Stimulated activated naive CD8-positive, alpha-beta T cell treated with anti-CD3 and anti-CD28 coated beads, Interleukin-15, amount 100 ng/mL, for 72 hours (primary cell): ENCODE measurements around the gene COL18A1.

Experiments
- ATAC-seq: fragments of 150-1000 bp; cut with Tn5 transposase; 2 replicates; pipeline ENCODE4 v1.10.0; 2021; ENCODE audit warnings: mild to moderate bottlenecking, moderate library complexity
- DNase-seq, 2 donors: peaks; one replicate each; pipeline ENCODE4 v3.0.0; 2021 to 2022
- H3K27ac Mint-ChIP-seq, 2 donors: one replicate each; pipeline ENCODE4 v1.8.0; 2022; ENCODE audit warnings: mild to moderate bottlenecking in 2 of 2, mixed read lengths in 2 of 2, moderate library complexity in 2 of 2
- H3K27me3 Mint-ChIP-seq: one replicate; pipeline ENCODE4 v1.8.0; 2022; ENCODE audit warnings: mixed read lengths
- H3K4me1 Mint-ChIP-seq: one replicate; pipeline ENCODE4 v1.8.0; 2022; ENCODE audit warnings: mild to moderate bottlenecking, mixed read lengths
- H3K4me3 Mint-ChIP-seq, 2 donors: one replicate each; pipeline ENCODE4 v1.8.0; 2022; ENCODE audit warnings: mild to moderate bottlenecking in 2 of 2, mixed read lengths in 2 of 2, moderate library complexity in 1 of 2
- H3K9me3 Mint-ChIP-seq, 2 donors: one replicate each; pipeline ENCODE4 v1.8.0; 2022; ENCODE audit warnings: mixed read lengths in 2 of 2

Gene COL18A1

DNA sequence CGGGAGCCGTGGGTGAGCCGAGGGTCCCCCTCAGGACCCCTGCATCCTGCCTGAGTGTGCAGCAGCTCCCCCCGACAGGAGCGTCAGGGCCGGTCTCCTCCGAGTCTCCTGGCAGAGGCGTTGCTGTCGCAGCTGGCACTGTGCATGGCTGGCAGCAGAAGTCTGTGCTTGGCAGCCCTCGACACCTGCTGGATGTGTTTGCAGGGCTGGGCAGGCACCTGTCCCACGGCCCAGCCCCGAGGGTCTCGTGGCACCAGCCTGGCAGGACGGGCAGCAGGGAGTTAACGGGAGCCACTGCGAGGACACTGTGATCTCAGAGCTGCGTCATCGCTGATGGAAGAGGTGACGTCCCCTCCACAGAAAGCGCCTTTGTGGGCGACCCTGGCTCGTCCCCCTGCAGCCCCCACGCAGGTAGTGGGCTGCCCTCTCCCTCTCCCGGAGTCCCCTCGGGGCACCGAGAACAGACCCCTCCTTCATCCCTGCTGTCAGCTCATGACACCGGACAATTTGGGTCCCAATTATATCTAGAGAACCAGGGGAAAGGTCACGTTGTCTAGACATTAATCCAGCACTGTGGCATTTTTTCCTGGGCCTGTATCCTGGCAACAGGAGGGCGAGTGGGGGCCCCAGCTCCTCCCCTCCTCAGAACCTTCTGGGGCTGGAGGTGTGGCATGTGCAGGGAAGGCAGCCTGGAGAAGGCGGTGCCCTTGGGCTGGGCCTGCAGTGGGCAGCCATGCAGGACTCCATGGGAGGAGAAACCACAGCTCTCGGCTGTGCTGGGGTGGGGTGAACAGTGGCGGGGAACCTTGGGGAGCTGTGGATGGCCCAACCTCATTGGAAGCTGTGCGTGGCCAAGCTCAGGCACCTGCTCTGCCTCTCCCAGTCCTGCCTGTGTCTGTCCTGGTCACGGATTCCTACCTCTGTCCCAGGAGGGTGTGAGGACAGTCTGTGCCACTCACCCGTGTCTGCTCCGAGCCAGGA is 15.4 kb downstream of the COL18A1 start:
- H3K4me1 Mint-ChIP-seq: no peaks in the 10 kb centered on the region
- ATAC-seq (no peak), DNase-seq (no peak)
- H3K9me3 Mint-ChIP-seq: no peaks in the 10 kb centered on the region
- no peak overlapping the region for H3K27ac Mint-ChIP-seq
- H3K27me3 Mint-ChIP-seq: no peaks in the 10 kb centered on the region
- H3K4me3 Mint-ChIP-seq: no peak overlapping the region

DNA sequence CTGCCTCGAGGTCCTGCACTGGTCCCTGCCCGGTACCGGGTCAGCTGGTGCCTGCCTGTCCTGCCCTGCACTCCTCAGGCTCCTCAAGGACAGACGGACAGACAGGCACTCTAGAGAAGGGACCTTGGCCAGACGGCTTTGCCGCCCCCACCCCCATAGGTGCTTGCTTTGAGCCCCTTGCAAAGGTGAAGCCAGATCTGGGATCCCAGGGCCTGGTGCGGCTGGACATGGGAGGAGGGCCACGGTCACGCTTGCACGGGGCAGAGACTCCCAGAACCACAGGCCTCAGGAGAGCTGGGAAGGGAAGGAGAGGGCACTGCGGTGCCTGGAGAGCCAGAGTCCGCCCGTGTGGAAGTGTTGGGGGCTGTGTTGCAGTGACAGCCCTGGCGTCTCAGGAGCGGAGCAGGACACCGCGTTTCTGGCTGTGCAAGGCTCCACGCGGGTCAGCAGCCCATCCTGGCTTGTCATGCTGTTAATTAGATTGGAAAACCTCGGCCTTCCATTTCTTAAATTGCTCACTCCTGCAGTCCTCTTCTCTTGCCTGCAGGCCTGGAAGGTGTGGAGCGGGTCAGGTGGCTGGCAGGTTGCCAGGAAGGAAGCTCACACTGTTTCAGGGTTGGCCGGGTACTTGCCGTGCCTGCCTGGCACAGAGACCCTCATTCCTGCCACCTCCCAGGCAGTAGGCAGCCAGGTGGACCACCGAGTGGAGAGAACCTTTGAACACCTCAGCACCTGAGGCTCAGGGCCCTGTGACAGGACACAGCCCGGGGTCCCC is 16.3 kb downstream of the COL18A1 start:
- H3K27me3 Mint-ChIP-seq: no peaks in the 10 kb centered on the region
- DNase-seq (no peak), ATAC-seq (no peak)
- no peaks in the 10 kb centered on the region for H3K4me1 Mint-ChIP-seq
- no peaks in the 10 kb centered on the region for H3K9me3 Mint-ChIP-seq
- H3K4me3 Mint-ChIP-seq: no peak overlapping the region
- no peak overlapping the region for H3K27ac Mint-ChIP-seq

DNA sequence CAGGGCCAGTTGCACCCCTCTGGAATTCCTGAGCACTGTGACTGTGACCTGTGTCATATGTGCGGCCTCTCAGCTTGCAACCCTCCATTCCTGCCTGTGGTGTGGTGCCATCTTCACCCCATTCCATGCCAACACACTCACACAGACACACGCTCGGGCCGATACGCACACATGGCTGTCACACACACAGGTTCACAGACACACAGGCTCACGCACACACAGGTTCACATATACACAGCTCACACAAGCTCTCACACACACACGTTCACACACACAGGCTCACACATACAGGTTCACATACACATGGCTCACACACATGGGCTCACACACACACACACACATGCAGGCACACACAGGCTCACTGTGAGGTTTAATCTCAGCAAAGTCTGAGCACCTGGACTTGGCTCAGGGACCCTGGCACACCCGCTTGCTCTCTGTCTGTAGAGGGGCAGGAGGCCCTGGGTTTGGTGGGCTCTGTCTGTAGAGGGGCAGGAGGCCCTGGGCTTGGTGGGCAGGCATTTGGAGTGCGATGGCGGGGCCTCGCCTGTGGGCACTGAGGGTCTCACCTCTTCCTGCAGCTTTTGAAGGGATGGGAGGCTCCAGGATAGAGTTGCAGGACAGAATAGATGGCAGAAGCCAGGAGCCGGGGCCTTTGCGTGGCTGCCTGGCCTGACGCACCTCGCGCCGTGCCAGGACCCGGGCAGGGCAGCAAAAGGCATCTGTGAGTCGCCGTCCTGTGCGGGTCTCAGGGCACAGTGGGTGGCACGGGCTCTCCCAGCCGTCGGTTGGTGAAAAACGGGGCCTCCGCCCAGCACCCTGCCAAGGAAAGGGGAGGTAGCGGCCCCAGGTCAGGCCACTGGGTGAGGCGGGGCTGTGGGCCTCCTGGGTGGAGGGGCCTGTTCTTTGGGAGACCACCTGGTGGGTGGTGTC is 17.1 kb downstream of the COL18A1 start:
- no peak for ATAC-seq
- Mint-ChIP-seq H3K4me3 (no peak overlapping the region), H3K4me1 (no peaks in the 10 kb centered on the region), H3K9me3 (no peaks in the 10 kb centered on the region), H3K27ac (no peak overlapping the region), H3K27me3 (no peaks in the 10 kb centered on the region)
- DNase-seq: no peak

DNA sequence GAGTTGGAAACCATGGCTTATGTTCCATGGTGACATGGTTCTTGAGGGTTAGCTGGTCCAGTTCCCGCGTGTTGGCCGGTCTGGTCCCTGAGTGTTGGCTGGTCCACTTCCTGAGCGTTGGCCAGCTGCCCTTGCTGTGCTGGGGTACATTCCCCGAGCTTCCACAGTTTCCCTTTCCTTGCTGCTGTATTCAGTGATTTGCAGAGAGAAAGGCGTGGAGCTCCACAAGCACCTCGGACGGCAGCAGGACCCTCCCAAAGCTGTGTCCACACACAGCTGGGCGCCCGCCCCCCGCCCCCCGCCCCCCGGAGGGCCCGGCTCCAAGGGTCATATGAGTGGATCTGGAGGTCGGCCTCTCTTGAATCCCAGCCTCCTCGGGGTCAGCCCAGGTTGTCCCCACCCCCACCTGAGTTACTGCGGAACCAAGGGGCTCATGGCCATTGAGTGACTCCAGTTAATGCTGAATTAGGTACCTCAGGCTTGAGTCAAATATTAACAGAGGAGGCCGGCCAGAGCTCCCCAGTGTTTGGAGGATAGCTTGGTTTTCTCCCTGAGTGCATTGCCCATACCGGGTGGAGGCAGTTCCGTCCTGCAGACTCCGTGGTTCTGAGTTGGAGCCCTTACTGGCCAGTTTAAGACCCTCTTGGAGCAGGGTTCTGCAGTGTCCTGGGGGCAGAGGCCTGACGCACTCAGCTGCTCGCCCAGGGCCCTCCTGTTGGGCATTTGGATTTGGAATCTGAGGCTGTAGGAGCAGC is 18.4 kb downstream of the COL18A1 start:
- ATAC-seq (no peak), DNase-seq (no peak)
- Mint-ChIP-seq H3K27ac (no peak overlapping the region), H3K9me3 (no peaks in the 10 kb centered on the region), H3K27me3 (no peaks in the 10 kb centered on the region), H3K4me1 (no peaks in the 10 kb centered on the region), H3K4me3 (no peak overlapping the region)

DNA sequence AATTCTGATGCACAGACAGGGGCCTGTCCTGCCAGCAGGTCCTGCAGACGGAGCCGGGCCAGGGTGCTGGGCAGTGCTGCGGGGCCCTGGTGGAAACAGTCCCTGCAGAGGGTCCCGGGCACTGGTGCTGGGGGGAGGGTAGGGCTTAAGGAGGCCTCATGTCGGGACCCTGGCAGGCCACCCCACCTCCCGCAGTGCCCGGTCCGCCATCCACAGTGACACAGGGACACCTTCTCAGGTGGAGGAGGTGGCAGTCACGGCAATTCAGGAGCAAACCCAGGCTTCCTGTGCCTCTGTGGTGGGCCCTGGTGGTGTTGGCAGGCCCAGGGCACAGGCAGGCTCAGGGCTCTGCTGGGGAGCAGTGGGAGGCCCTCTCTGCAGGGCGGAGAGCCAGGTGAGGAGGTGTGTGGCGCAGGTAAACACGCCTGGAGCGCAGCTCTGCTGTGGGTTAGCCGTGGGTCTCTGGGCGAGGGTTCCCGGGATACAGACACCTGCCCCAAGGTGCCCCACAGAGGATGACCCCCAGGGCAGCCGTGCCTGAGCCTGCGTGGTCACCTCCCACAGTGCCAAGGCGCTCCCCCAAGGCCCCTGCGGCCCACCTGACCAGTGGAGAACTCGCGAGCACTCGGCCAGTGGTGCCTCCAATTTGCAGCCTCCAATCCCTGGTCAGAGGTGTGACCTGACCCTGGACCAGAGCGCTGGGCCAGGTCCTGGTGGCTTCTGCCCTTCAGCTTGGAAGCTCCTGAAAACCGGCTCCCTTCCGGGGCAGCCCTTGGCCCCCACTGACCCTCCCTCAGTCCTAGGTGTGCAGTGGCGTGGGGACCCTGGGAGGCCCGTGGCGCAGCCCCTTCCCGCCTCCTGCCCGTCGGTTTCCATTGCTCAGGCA is 19.2 kb downstream of the COL18A1 start:
- Mint-ChIP-seq H3K9me3 (no peaks in the 10 kb centered on the region), H3K27me3 (no peaks in the 10 kb centered on the region), H3K4me3 (no peak overlapping the region), H3K27ac (no peak overlapping the region), H3K4me1 (no peaks in the 10 kb centered on the region)
- ATAC-seq (no peak), DNase-seq (no peak)

DNA sequence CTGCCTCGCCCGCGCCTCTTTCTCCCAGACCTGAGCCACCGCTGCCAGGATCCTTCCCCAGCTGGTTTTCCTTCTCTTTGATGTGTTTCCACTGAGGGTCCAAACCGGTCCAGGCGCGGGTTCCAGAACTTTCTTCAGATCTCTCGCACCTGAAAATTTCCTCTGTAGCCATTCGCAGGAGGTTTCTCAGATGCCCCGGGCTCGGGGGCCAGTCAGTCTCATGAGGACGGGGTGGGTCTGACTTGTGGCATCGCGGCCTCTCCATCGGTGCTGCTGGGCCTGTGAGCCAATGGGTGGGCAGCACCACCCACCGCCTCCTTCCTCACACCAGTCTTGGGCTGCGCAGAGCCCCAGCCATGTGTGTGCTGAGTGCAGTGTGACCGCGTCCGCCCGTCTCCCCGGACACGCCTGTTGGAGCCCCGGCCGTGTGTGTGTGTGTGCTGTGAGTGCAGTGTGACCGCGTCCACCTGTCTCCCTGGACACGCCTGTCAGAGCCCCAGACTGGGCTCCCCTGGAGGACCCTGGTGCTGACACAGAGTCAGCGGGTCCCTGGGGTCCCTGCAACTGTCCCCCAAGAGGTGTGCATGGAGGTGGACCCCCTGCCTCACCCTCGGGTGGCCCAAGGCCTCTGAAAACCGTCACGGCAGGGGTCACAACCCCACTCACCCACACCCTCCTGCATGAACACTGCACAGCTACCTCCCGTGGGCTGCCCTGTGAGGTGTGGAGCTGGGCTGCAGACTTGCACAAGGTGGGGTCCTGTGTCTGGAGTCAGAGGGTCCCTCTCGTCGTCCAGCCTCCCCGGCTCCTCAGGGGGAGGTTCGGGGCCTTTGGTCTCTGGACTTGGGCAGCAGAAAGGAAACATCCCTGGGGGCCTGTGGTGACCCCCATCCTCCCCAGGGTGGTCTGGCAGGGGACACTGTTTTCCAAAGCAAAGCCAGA is 20.2 kb downstream of the COL18A1 start:
- Mint-ChIP-seq H3K4me3 (no peak overlapping the region), H3K27ac (no peak overlapping the region), H3K4me1 (no peaks in the 10 kb centered on the region), H3K9me3 (no peaks in the 10 kb centered on the region), H3K27me3 (peaks cover 7% of the 10 kb centered on the region)
- ATAC-seq: no peak
- no peak for DNase-seq

DNA sequence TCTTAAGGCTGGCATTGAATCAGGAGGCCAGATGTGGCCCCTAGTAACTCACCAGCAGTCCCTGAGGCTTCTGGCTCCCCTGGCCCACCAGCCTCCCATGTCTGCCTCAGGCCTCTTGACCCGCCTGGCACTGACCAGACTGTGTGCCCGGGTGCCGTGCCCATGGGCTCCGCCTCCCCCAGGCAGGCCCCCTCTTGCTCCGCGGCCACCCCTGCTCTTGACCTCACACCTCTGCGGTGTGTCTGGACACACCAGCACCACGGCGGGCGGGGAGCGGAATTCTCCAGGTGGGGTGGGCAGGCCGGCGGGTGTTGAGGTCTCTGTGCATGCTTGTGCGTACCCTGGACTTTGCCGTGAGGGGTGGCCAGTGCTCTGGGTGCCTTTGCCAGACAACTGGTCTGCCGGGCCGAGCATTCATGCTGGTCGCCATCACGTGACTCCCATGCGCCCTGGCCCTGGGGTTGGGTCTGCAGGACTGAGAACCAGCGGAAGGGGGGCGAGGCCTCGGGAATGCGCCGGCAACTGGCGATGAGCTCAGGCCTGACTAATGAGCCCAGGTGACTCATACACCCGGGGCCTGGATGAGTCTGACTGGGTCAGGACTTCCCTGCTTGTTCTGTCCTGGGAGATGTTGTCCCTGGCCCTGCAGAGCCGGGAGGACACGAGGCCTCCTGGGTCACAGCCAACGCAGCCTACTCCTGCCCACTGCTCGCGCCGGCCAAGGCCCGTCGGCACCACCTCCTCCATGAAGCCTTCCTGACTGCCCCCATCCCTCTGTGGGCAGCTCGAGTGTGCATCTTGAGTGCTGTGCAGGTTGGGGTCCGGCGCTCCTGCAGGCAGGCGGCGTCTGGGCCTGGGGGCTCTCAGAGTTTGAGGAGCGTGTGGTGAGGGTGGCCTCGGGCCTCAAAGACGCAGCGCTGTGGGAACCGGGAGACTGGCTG is 22.6 kb downstream of the COL18A1 start:
- no peak overlapping the region for H3K27ac Mint-ChIP-seq
- DNase-seq (no peak), ATAC-seq (peak; percentile 13)
- peaks cover 8% of the 10 kb centered on the region for H3K27me3 Mint-ChIP-seq
- H3K4me1 Mint-ChIP-seq: no peaks in the 10 kb centered on the region
- H3K9me3 Mint-ChIP-seq: no peaks in the 10 kb centered on the region
- H3K4me3 Mint-ChIP-seq: no peak overlapping the region

DNA sequence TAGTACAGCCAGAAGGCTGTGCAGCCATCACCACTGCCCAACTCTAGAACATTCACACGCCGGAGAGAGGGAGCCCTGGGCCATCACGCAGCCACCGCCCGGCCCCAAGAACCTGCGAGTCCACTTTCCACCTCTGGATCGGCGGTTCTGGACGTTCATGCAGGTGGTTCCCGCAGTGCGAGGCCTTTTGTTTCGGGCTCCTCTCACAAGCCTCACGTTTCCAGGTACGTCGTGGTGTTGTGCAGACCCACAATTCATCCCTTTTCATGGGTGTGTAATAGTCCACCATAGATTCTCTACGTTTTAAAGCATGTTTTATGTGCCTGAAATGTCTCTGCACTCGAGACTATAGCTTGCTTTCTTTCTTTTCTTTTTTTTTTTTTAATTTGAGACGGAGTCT is 23.6 kb downstream of the COL18A1 start:
- H3K9me3 Mint-ChIP-seq: no peaks in the 10 kb centered on the region
- DNase-seq (no peak), ATAC-seq (no peak)
- peaks cover 8% of the 10 kb centered on the region for H3K27me3 Mint-ChIP-seq
- no peaks in the 10 kb centered on the region for H3K4me1 Mint-ChIP-seq
- H3K27ac Mint-ChIP-seq: no peak overlapping the region
- H3K4me3 Mint-ChIP-seq: no peak overlapping the region

DNA sequence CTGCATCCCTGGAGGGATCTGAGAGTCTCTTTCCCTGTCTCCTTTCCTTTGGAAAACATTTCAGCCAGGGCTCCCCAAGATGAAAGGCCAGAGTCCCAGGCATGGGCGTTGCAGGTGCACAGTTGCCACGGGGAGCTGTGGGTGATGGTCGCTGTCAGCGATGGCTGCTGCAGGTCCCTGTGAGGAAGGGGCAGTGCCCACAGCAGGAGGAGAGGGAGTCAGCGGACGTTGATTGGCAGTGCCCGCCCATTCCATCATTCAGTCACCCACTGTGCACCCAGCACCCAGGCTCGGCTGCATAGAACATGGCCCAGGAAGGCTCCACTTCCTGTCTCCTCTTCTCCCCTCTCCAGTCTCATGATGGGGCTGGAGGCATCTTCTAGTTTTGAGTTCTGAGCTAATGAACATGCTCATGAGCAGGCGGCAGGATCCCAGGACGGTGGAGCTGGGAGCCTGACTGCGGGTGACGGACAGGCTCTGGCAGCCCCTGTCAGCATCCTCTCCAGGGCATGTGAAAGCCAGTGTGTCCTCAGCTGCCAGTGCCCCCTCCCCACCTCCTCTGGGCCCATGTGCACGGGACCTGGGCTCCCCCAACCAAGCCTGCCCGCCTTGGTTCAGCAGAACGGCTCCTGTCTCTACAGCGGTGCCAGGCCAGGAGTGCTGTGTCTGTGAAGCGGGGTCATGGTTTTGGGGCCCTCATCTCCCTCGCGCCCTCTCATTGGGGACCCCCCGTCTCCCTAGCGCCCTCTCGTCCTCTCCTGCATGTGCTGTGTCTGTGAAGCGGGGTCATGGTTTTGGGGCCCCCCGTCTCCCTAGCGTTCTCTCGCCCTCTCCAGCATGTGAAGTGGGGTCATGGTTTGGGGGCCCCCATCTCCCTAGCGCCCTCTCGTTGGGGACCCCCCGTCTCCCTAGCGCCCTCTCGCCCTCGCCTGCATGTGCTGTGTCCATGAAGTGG is 24.5 kb downstream of the COL18A1 start:
- ATAC-seq (no peak), DNase-seq (no peak)
- no peak overlapping the region for H3K27ac Mint-ChIP-seq
- peaks cover 2% of the 10 kb centered on the region for H3K4me1 Mint-ChIP-seq
- no peak overlapping the region for H3K4me3 Mint-ChIP-seq
- H3K9me3 Mint-ChIP-seq: no peaks in the 10 kb centered on the region
- H3K27me3 Mint-ChIP-seq: peaks cover 8% of the 10 kb centered on the region

DNA sequence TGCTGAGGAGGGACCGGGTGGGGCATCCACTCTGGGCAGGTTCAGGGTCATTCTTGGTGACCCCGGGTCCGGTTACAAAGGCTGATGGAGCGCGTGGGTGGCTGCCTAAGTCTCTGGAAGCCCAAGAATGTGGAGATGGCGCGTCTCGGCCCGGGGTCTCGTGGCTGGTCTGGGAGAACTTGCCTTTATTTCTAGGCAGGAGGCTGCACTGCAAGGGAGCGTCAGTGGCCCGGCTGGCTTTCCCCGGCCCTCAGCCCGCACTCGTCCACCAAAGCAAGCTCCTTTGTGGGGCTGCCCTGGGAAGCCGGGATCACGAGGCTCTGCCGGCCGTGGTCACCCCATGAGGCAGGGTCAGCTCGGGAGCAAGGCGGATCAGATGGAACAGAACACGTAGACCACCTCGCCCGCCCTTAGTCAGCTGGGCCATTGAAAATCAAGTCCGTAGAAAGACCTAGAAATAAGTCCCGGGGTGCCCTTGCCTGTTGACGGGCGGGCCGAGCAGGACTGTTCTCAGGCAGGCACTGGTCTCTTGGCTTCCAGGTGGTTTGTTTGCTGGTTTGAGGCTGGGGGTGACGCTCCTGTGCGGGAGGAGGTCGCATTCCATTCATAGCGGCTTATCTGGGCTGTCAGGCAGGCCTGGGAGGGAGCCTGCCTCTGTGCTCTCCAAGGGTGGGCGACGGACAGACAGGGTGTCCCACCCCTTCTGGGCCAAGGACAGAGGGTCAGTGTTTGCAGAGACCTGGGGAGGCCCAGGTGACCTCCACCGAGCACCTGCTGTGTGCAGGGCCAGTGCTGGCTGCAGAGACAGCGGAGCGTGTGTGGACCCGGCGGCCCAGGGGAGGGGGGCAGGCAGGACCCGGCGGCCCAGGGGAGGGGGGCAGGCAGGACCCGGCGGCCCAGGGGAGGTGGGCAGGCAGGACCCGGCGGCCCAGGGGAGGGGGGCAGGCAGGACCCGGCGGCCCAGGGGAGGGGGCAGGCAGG is 25.8 kb downstream of the COL18A1 start:
- Mint-ChIP-seq H3K4me1 (peaks cover 14% of the 10 kb centered on the region), H3K4me3 (no peak overlapping the region), H3K9me3 (no peaks in the 10 kb centered on the region), H3K27ac (peak overlapping the region in 1 of 2 donors; percentile 33), H3K27me3 (peaks cover 16% of the 10 kb centered on the region)
- peak; percentile 42 for ATAC-seq
- no peak for DNase-seq
